H1 (cell line): ENCODE measurements around the gene HMGN1. TPM values are rescaled to one million over a fixed set of nuclear protein-coding genes. Genes with fewer than 3 reads are reported as not detected.

Experiments
- CTCF ChIA-PET: fragments of 300-600 bp; sonication (Branson Sonifier 250); formaldehyde crosslinking; loops from one replicate; lab custom pipeline; 2021; ENCODE audit not compliant: partially characterized antibody; lab: Charles Lee
- POLR2A ChIA-PET: fragments of 300-600 bp; sonication (Branson Sonifier 250); formaldehyde crosslinking; loops from one replicate; lab custom pipeline; 2021; ENCODE audit warnings: inconsistent platforms; ENCODE audit not compliant: partially characterized antibody; lab: Charles Lee
- DNase-seq, 2 experiments: peaks; one replicate each; pipeline versions ENCODE4 v3.0.0 to v3.0.0-alpha.2; 2010 to 2022; ENCODE audit warnings: low spot score in 2 of 2, low read depth in 1 of 2, mixed read lengths in 1 of 2
- FAIRE-seq: peaks from 2 replicates; lab custom pipeline; 2011; peaks lifted over from hg19 to GRCh38; lab: Jason Lieb, UNC
- H2AFZ ChIP-seq: 2 replicates; pipeline ENCODE4 v1.8.1; 2012; ENCODE audit warnings: low read length, inconsistent platforms
- H2AK5ac ChIP-seq: 2 replicates; pipeline ENCODE4 v1.6.1; 2013; ENCODE audit warnings: low read depth, low read length
- H2BK120ac ChIP-seq: replicated peaks from 2 replicates; pipeline ENCODE3; 2013; ENCODE audit warnings: low read depth, low read length, inconsistent platforms
- H2BK12ac ChIP-seq: 2 replicates; pipeline ENCODE4 v1.6.1; 2013; ENCODE audit warnings: low read depth, low read length
- H2BK15ac ChIP-seq: 2 replicates; pipeline ENCODE4 v1.6.1; 2013; ENCODE audit warnings: low read length
- H2BK20ac ChIP-seq: 2 replicates; pipeline ENCODE4 v1.6.1; 2013; ENCODE audit warnings: low read length
- H2BK5ac ChIP-seq: 2 replicates; pipeline ENCODE4 v1.6.1; 2013; ENCODE audit warnings: low read depth, low read length
- H3K14ac ChIP-seq: 2 replicates; pipeline ENCODE4 v1.6.1; 2013; ENCODE audit warnings: inconsistent platforms; ENCODE audit not compliant: insufficient read length
- H3K18ac ChIP-seq: 2 replicates; pipeline ENCODE4 v1.6.1; 2013; ENCODE audit warnings: low read length; ENCODE audit errors: extremely low read depth
- H3K23ac ChIP-seq: 2 replicates; pipeline ENCODE4 v1.6.1; 2013; ENCODE audit warnings: inconsistent platforms; ENCODE audit not compliant: insufficient read length
- H3K23me2 ChIP-seq: 2 replicates; pipeline ENCODE4 v1.6.1; 2013; ENCODE audit warnings: low read depth, low read length
- H3K27ac ChIP-seq: 2 replicates; pipeline ENCODE4 v1.6.1; 2011; ENCODE audit warnings: low read depth, low read length, inconsistent platforms
- H3K27me3 ChIP-seq, 4 experiments: replicated peaks in 1 of 4; 1 replicate in 1 of 4; 2 replicates in 3 of 4; pipeline versions ENCODE4 v1.6.1 to v1.8.1; 2011 to 2013; ENCODE audit warnings: low read length in 3 of 4, mild to moderate bottlenecking in 3 of 4, inconsistent platforms in 2 of 4, mixed read lengths in 2 of 4, moderate library complexity in 1 of 4; ENCODE audit not compliant: control insufficient read depth in 3 of 4, insufficient read depth in 3 of 4; ENCODE audit errors: extremely low read depth in 1 of 4
- H3K36me3 ChIP-seq, 4 experiments: 2 replicates each; pipeline versions ENCODE4 v1.6.1 to v1.8.1; 2011 to 2013; ENCODE audit warnings: mild to moderate bottlenecking in 4 of 4, low read length in 3 of 4, moderate library complexity in 2 of 4, control low read depth in 1 of 4, inconsistent platforms in 1 of 4; ENCODE audit not compliant: insufficient read depth in 4 of 4, control insufficient read depth in 2 of 4
- H3K4ac ChIP-seq: replicated peaks from 2 replicates; pipeline ENCODE3; 2013; ENCODE audit warnings: low read length, low read depth, mixed read lengths, inconsistent platforms; ENCODE audit not compliant: insufficient read length
- H3K4me1 ChIP-seq, 4 experiments: replicated peaks in 1 of 4; 1 replicate in 1 of 4; 2 replicates in 3 of 4; pipeline versions ENCODE4 v1.6.1 to v1.8.1; 2011 to 2013; ENCODE audit warnings: low read length in 3 of 4, inconsistent platforms in 2 of 4, mixed read lengths in 1 of 4; ENCODE audit not compliant: insufficient read depth in 4 of 4, control insufficient read depth in 3 of 4
- H3K4me2 ChIP-seq, 2 experiments: 2 replicates each; pipeline versions ENCODE4 v1.6.1 to v1.8.1; 2011 to 2013; ENCODE audit warnings: low read depth in 2 of 2, low read length in 2 of 2, control low read depth in 1 of 2, inconsistent platforms in 1 of 2, mild to moderate bottlenecking in 1 of 2; ENCODE audit not compliant: insufficient read depth in 1 of 2
- H3K4me3 ChIP-seq, 4 experiments: fragments of 200-600, 300-600 bp in 1 of 4; sonication (generic), shearing (Covaris generic), sonication (Bioruptor Twin) in 1 of 4; 2 replicates each; pipeline versions ENCODE4 v1.5.1 to v1.8.1; 2011 to 2016; ENCODE audit warnings: low read length in 4 of 4, low read depth in 3 of 4, control low read depth in 2 of 4, inconsistent platforms in 2 of 4, mild to moderate bottlenecking in 2 of 4, mixed read lengths in 1 of 4, moderate library complexity in 1 of 4; ENCODE audit not compliant: insufficient read depth in 2 of 4; ENCODE audit errors: extremely low read depth in 1 of 4
- H3K56ac ChIP-seq: replicated peaks from 2 replicates; pipeline ENCODE3; 2013; ENCODE audit warnings: low read depth, mild to moderate bottlenecking, mixed read lengths, low read length, inconsistent platforms; ENCODE audit not compliant: insufficient read length
- H3K79me1 ChIP-seq: 2 replicates; pipeline ENCODE4 v1.6.1; 2013; ENCODE audit warnings: low read depth, low read length, control low read depth
- H3K79me2 ChIP-seq, 2 experiments: 2 replicates each; pipeline versions ENCODE4 v1.6.1 to v1.8.1; 2012 to 2013; ENCODE audit warnings: low read length in 2 of 2, mild to moderate bottlenecking in 2 of 2, inconsistent platforms in 1 of 2; ENCODE audit not compliant: insufficient read depth in 2 of 2, control insufficient read depth in 1 of 2
- H3K9ac ChIP-seq, 4 experiments: replicated peaks in 1 of 4; 1 replicate in 1 of 4; 2 replicates in 3 of 4; pipeline versions ENCODE4 v1.6.1 to v1.8.1; 2011 to 2013; ENCODE audit warnings: low read depth in 3 of 4, low read length in 3 of 4, control low read depth in 2 of 4, mild to moderate bottlenecking in 2 of 4, moderate library complexity in 2 of 4, inconsistent platforms in 1 of 4; ENCODE audit errors: extremely low read depth in 1 of 4
- H3K9me3 ChIP-seq, 2 experiments: 2 replicates each; pipeline versions ENCODE4 v1.6.1 to v1.8.1; 2012 to 2013; ENCODE audit warnings: mild to moderate bottlenecking in 2 of 2, moderate library complexity in 2 of 2, control low read depth in 1 of 2, inconsistent platforms in 1 of 2, low read depth in 1 of 2, low read length in 1 of 2, mixed read lengths in 1 of 2; ENCODE audit not compliant: insufficient read depth in 2 of 2
- H4K20me1 ChIP-seq, 2 experiments: replicated peaks in 1 of 2; 2 replicates each; pipeline versions ENCODE3 to v1.8.1; 2011 to 2013; ENCODE audit warnings: inconsistent platforms in 2 of 2, low read length in 2 of 2, mild to moderate bottlenecking in 1 of 2; ENCODE audit not compliant: insufficient read depth in 2 of 2, control insufficient read depth in 1 of 2
- H4K5ac ChIP-seq: 2 replicates; pipeline ENCODE4 v1.6.1; 2013; ENCODE audit warnings: low read length, low read depth, mixed read lengths, inconsistent platforms; ENCODE audit not compliant: insufficient read length
- H4K8ac ChIP-seq: 2 replicates; pipeline ENCODE4 v1.8.0; 2013; ENCODE audit warnings: mild to moderate bottlenecking, moderate library complexity, low read length, inconsistent platforms; ENCODE audit not compliant: insufficient read depth; ENCODE audit errors: extremely low read depth
- H4K91ac ChIP-seq: replicated peaks from 2 replicates; pipeline ENCODE3; 2013; ENCODE audit warnings: low read length, mixed read lengths, inconsistent platforms; ENCODE audit not compliant: insufficient read length
- BRCA1 ChIP-seq: IDR thresholded peaks from 2 replicates; pipeline ENCODE4 v1.6.1; 2012; ENCODE audit warnings: low read depth, low read length, improper control_type of control experiment
- CHD2 ChIP-seq: IDR thresholded peaks from 2 replicates; pipeline ENCODE4 v1.6.1; 2012; ENCODE audit warnings: low read length, improper control_type of control experiment
- CREB1 ChIP-seq: IDR thresholded peaks from 2 replicates; pipeline ENCODE4 v1.6.1; 2012; ENCODE audit warnings: inconsistent platforms
- CTBP2 ChIP-seq: IDR thresholded peaks from 2 replicates; pipeline ENCODE4 v1.7.0; 2011; ENCODE audit warnings: borderline replicate concordance, mild to moderate bottlenecking, moderate library complexity, mixed read lengths, low read length; ENCODE audit not compliant: insufficient read depth, insufficient read length
- FOSL1 ChIP-seq: IDR thresholded peaks from 2 replicates; pipeline ENCODE4 v1.6.1; 2011; ENCODE audit warnings: mild to moderate bottlenecking, low read depth, low read length, moderate library complexity; ENCODE audit not compliant: insufficient read depth
- HDAC6 ChIP-seq: IDR thresholded peaks from one replicate; pipeline ENCODE4 v1.7.1; 2012; ENCODE audit warnings: low read depth, mild to moderate bottlenecking, inconsistent platforms, low read length, moderate library complexity
- JUN ChIP-seq: IDR thresholded peaks from 2 replicates; pipeline ENCODE4 v1.6.1; 2011; ENCODE audit warnings: low read depth, mild to moderate bottlenecking, improper control_type of control experiment, low read length
- MAX ChIP-seq: IDR thresholded peaks from 2 replicates; pipeline ENCODE4 v1.6.1; 2012; ENCODE audit warnings: inconsistent platforms
- NANOG ChIP-seq: IDR thresholded peaks from 2 replicates; pipeline ENCODE4 v1.6.1; 2011; ENCODE audit warnings: low read length, low read depth, mild to moderate bottlenecking, inconsistent platforms; ENCODE audit not compliant: insufficient read depth, poor library complexity, severe bottlenecking
- RBBP5 ChIP-seq: IDR thresholded peaks from 2 replicates; pipeline ENCODE4 v1.7.1; 2012; ENCODE audit warnings: low read depth, mild to moderate bottlenecking, inconsistent platforms, low read length, moderate library complexity, borderline replicate concordance
- RFX5 ChIP-seq: IDR thresholded peaks from 2 replicates; pipeline ENCODE4 v1.6.1; 2011; ENCODE audit warnings: low read depth, low read length, improper control_type of control experiment, borderline replicate concordance
- SIN3A ChIP-seq, 2 experiments: IDR thresholded peaks in 1 of 2; conservative IDR thresholded peaks in 1 of 2; 2 replicates each; pipeline ENCODE4 v1.6.1; 2011 to 2012; ENCODE audit warnings: low read length in 2 of 2, improper control_type of control experiment in 1 of 2, low read depth in 1 of 2, mild to moderate bottlenecking in 1 of 2
- SP1 ChIP-seq: IDR thresholded peaks from 2 replicates; pipeline ENCODE4 v1.6.1; 2011; ENCODE audit warnings: low read depth, low read length
- TCF12 ChIP-seq: IDR thresholded peaks from 2 replicates; pipeline ENCODE4 v1.6.1; 2011; ENCODE audit warnings: low read depth, mild to moderate bottlenecking, low read length
- YY1 ChIP-seq: IDR thresholded peaks from 2 replicates; pipeline ENCODE4 v1.6.1; 2011; ENCODE audit warnings: low read depth, mild to moderate bottlenecking, low read length
- WGBS, 2 experiments: shearing (Covaris generic) in 1 of 2; methylation state at CpG; one replicate each; pipeline versions ENCODE4 v1.1.6 to v1.1.7; 2013 to 2015; ENCODE audit warnings: low lambda C conversion rate in 2 of 2, mixed read lengths in 2 of 2, inconsistent platforms in 1 of 2, low coverage in 1 of 2, missing lambda C conversion rate in 1 of 2; ENCODE audit not compliant: insufficient replicate concordance in 2 of 2, insufficient coverage in 1 of 2, insufficient read length in 1 of 2; ENCODE audit errors: extremely low coverage in 1 of 2, missing lambda C conversion rate in 1 of 2; 5-methylcytosine and 5-hydroxymethylcytosine counted together
- polyA plus RNA-seq, 7 experiments: library from polyadenylated mRNA; depleted of rRNA in 3 of 7; stranded (reverse) in 5 of 7; unstranded in 2 of 7; fragments of >200 nt in 5 of 7; fragments of 200-250 nt in 2 of 7; gene quantifications; 1 replicate in 5 of 7; 2 replicates in 1 of 7; 4 replicates in 1 of 7; pipeline versions ENCODE4 v1.2.1 to v1.2.3, GENCODE V29; 2011 to 2013; ENCODE audit warnings: missing spikeins in 2 of 7, mixed read lengths in 2 of 7
- total RNA-seq: library from RNA; stranded (reverse); fragmentation: NEBNext Ultra II Directional; extraction: Animal tissue kit (Norgen Biotek cat#: 25700); gene quantifications from 2 replicates; pipeline ENCODE4 v1.2.1, GENCODE V29; 2021

The HMGN1 gene
- total and polyA plus RNA-seq, 2 of the 8 experiments (the other 6 are each of a cell fraction or from before 2014, with no cell fraction given), result 279 to 505 TPM

GRCh38 chr21:39316729-39317128 is 32.2 kb downstream of the HMGN1 start:
- no peak overlapping the region for H3K23ac ChIP-seq
- ChIA-PET POLR2A (interaction anchor here (0.9 to 8.1 kb wide), 6 partner anchors 10 to 32 kb away, joined by 3 to 89 read pairs (median 14); partner anchors contain the start of gene HMGN1), CTCF (no interaction called here)
- FAIRE-seq (no peak), DNase-seq (no peak)
- H3K27ac ChIP-seq, result no peak overlapping the region
- H3K4me3 ChIP-seq, result no peak overlapping the region
- H2BK12ac ChIP-seq, result no peak overlapping the region
- H3K36me3 ChIP-seq, result peaks cover 0 to 1% (median 0%) of the 10 kb centered on the region in 4 experiments; a peak in 1 of 8 replicates
- no peak overlapping the region for H2BK5ac ChIP-seq
- no peak overlapping the region for H2BK15ac ChIP-seq
- H3K18ac ChIP-seq, result no peak overlapping the region
- no peaks in the 10 kb centered on the region for H3K79me1 ChIP-seq
- peaks cover 6% of the 10 kb centered on the region for H3K23me2 ChIP-seq
- peaks cover 0 to 6% of the 10 kb centered on the region in 2 experiments; a peak in 2 of 4 replicates for H3K79me2 ChIP-seq
- no peak overlapping the region; the same call in 1 of the 2 replicates for H4K8ac ChIP-seq
- no peak overlapping the region for H2AFZ ChIP-seq
- H3K9ac ChIP-seq, result no peak overlapping the region
- H4K20me1 ChIP-seq, result no peaks in the 10 kb centered on the region
- 91% methylated on average over 6 of the region's 6 CpGs; no CpG with 5 or more reads in 1 of the 2 experiments for WGBS, 2 experiments
- H3K27me3 ChIP-seq, result no peaks in the 10 kb centered on the region
- no peak overlapping the region for H2BK20ac ChIP-seq
- H3K56ac ChIP-seq, result no peak overlapping the region
- no peak overlapping the region for H4K91ac ChIP-seq
- TF ChIP-seq RBBP5 (no peak), YY1 (no peak), BRCA1 (no peak), FOSL1 (no peak), CHD2 (no peak), JUN (no peak), CTBP2 (no peak), RFX5 (no peak), TCF12 (no peak), CREB1 (no peak), SIN3A (conservative IDR thresholded peaks at IDR 0.05 in 1 of 2, IDR thresholded peaks at IDR 0.05 in 1 of 2; ENCODE audit: low read depth in 1 of 2, low read length in 2 of 2) (no peak), HDAC6 (no peak), SP1 (no peak), MAX (no peak), NANOG (no peak)
- H3K9me3 ChIP-seq, result no peaks in the 10 kb centered on the region
- H4K5ac ChIP-seq, result no peak overlapping the region
- no peak overlapping the region for H3K14ac ChIP-seq
- no peak overlapping the region for H2BK120ac ChIP-seq
- H3K4me2 ChIP-seq, result no peak overlapping the region
- no peak overlapping the region for H2AK5ac ChIP-seq
- H3K4ac ChIP-seq, result no peak overlapping the region
- H3K4me1 ChIP-seq, result peaks cover 4 to 5% (median 4%) of the 10 kb centered on the region in 4 experiments; a peak in 5 of 7 replicates
